GM23338 (cell line): ENCODE measurements around the gene ZBTB7C. TPM values are rescaled to one million over a fixed set of nuclear protein-coding genes. Genes with fewer than 3 reads are reported as not detected.

Experiments used
- ATAC-seq: fragments of 200-7000 bp; cut with Tn5 transposase; 3 replicates; pipeline ENCODE4 v1.9.1; 2020
- DNase-seq: peaks from one replicate; pipeline ENCODE4 v3.0.0-alpha.2; 2015; ENCODE audit warnings: low spot score
- H2AFZ ChIP-seq: fragments of 200-600 bp; sonication (generic); 2 replicates; pipeline ENCODE4 v1.8.0; 2016; ENCODE audit warnings: antibody characterized with exemption, mild to moderate bottlenecking, moderate library complexity
- H3F3A ChIP-seq: fragments of 200-600 bp; sonication (generic); replicated peaks from 2 replicates; pipeline ENCODE4 v1.8.0; 2017; ENCODE audit warnings: antibody characterized with exemption, mixed run types, low read depth
- H3K27ac ChIP-seq: fragments of 200-600 bp; sonication (generic); 2 replicates; pipeline ENCODE4 v1.6.1; 2016; ENCODE audit warnings: low read depth
- H3K27me3 ChIP-seq: fragments of 200-600 bp; sonication (generic); 2 replicates; pipeline ENCODE4 v1.8.0; 2016; ENCODE audit warnings: mild to moderate bottlenecking, mixed run types, moderate library complexity; ENCODE audit not compliant: insufficient read depth
- H3K36me3 ChIP-seq: fragments of 200-600 bp; sonication (generic); 2 replicates; pipeline ENCODE4 v1.8.0; 2016; ENCODE audit warnings: mild to moderate bottlenecking; ENCODE audit not compliant: insufficient read depth
- H3K4me1 ChIP-seq: fragments of 200-600 bp; sonication (generic); 2 replicates; pipeline ENCODE4 v1.8.0; 2016; ENCODE audit warnings: mild to moderate bottlenecking, moderate library complexity; ENCODE audit not compliant: insufficient read depth
- H3K4me2 ChIP-seq: fragments of 200-600 bp; sonication (generic); 2 replicates; pipeline ENCODE4 v1.7.1; 2017; ENCODE audit warnings: mixed run types
- H3K4me3 ChIP-seq: fragments of 200-600 bp; sonication (generic); 2 replicates; pipeline ENCODE4 v1.6.1; 2016; ENCODE audit warnings: mixed run types
- H3K79me2 ChIP-seq: fragments of 200-600 bp; sonication (generic); replicated peaks from 2 replicates; pipeline ENCODE4 v1.8.0; 2017; ENCODE audit warnings: mild to moderate bottlenecking; ENCODE audit not compliant: insufficient read depth
- H3K9me2 ChIP-seq: fragments of 200-600 bp; sonication (generic); 2 replicates; pipeline ENCODE4 v1.8.0; 2017; ENCODE audit not compliant: insufficient read depth
- H4K20me1 ChIP-seq: fragments of 200-600 bp; sonication (generic); replicated peaks from 2 replicates; pipeline ENCODE4 v1.8.0; 2017; ENCODE audit warnings: mild to moderate bottlenecking; ENCODE audit not compliant: insufficient read depth
- H3K27ac Mint-ChIP-seq: 2 replicates; pipeline ENCODE4 v1.8.0; 2020; ENCODE audit warnings: inconsistent platforms, mild to moderate bottlenecking, moderate library complexity, mixed read lengths
- H3K27me3 Mint-ChIP-seq: 3 replicates; pipeline ENCODE4 v1.8.0; 2022; ENCODE audit warnings: low read depth, mild to moderate bottlenecking, moderate library complexity, mixed read lengths, inconsistent platforms; ENCODE audit not compliant: insufficient read depth, poor library complexity
- H3K36me3 Mint-ChIP-seq: 3 replicates; pipeline ENCODE4 v1.8.0; 2021; ENCODE audit warnings: low read depth, mild to moderate bottlenecking, inconsistent platforms, moderate library complexity, mixed read lengths
- H3K4me1 Mint-ChIP-seq: 3 replicates; pipeline ENCODE4 v1.8.0; 2020; ENCODE audit warnings: mild to moderate bottlenecking, inconsistent platforms, mixed read lengths
- H3K4me3 Mint-ChIP-seq: 3 replicates; pipeline ENCODE4 v1.8.0; 2021; ENCODE audit warnings: moderate library complexity, mild to moderate bottlenecking, inconsistent platforms, mixed read lengths
- H3K9me3 Mint-ChIP-seq: 3 replicates; pipeline ENCODE4 v1.8.0; 2020; ENCODE audit warnings: moderate library complexity, mild to moderate bottlenecking, inconsistent platforms, mixed read lengths
- ZNF114 ChIP-seq: fragments of 250-450 bp; sonication (Bioruptor Pico); IDR thresholded peaks from 2 replicates; pipeline ENCODE4 v1.5.0; 2020; ENCODE audit warnings: mild to moderate bottlenecking, moderate library complexity
- polyA plus RNA-seq: library from polyadenylated mRNA; unstranded; fragments of >200 nt; fragmentation: Nextera tagmentation; extraction: Ambion mirVana; gene quantifications from 2 replicates; pipeline ENCODE4 v1.2.1, GENCODE V29; 2016
- total RNA-seq: library from RNA; depleted of rRNA; stranded (reverse); fragments of >200 nt; shearing (Covaris generic); gene quantifications from 2 replicates; pipeline ENCODE4 v1.2.3, GENCODE V29; 2014
- TF ChIP-seq, protein P1 (sequence below): fragments of 250-450 bp; sonication (Bioruptor Pico); IDR thresholded peaks from 2 replicates; pipeline ENCODE4 v1.5.0; 2020; ENCODE audit warnings: mild to moderate bottlenecking, moderate library complexity
- TF ChIP-seq, protein P2 (sequence below): IDR thresholded peaks from one replicate; pipeline ENCODE4 v1.6.1; 2018; ENCODE audit warnings: antibody characterized with exemption; ENCODE audit not compliant: unreplicated experiment

The ZBTB7C gene
- total and polyA plus RNA-seq, 2 experiments from 2014 or later = 0.03 to 0.14 TPM

DNA sequence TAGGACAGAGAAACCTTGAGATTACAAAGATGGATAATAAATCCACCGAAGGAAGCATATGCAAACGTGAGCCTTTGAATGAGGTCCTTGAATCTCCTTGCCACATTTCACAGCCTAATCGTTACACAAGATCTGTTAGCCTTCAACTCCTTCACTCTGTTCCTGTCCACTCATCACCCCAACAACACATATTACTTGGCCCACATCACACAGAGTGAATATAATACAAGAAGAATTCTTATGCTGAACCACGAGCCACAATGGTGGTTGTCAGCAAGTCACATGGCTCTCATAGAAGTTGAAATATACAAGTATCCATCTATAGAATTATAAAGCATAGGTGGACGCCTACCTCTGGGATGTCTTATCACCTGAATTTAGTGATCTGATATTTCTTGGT lies 12.6 kb downstream of the ZBTB7C start:
- Histone ChIP-seq H3K4me2 (no peak overlapping the region), H3K9me2 (no peaks in the 10 kb centered on the region), H3F3A (no peaks in the 10 kb centered on the region), H2AFZ (no peak overlapping the region), H4K20me1 (no peaks in the 10 kb centered on the region), H3K79me2 (no peaks in the 10 kb centered on the region), H3K36me3 (no peaks in the 10 kb centered on the region), H3K27me3 (no peaks in the 10 kb centered on the region), H3K4me1 (peaks cover 10% of the 10 kb centered on the region), H3K4me3 (no peak overlapping the region), H3K27ac (no peak overlapping the region)
- DNase-seq = no peak
- peaks cover 3% of the 10 kb centered on the region for H3K27me3 Mint-ChIP-seq
- peaks cover 26% of the 10 kb centered on the region for H3K4me1 Mint-ChIP-seq
- H3K4me3 Mint-ChIP-seq = no peak overlapping the region
- TF ChIP-seq, protein P1, sequence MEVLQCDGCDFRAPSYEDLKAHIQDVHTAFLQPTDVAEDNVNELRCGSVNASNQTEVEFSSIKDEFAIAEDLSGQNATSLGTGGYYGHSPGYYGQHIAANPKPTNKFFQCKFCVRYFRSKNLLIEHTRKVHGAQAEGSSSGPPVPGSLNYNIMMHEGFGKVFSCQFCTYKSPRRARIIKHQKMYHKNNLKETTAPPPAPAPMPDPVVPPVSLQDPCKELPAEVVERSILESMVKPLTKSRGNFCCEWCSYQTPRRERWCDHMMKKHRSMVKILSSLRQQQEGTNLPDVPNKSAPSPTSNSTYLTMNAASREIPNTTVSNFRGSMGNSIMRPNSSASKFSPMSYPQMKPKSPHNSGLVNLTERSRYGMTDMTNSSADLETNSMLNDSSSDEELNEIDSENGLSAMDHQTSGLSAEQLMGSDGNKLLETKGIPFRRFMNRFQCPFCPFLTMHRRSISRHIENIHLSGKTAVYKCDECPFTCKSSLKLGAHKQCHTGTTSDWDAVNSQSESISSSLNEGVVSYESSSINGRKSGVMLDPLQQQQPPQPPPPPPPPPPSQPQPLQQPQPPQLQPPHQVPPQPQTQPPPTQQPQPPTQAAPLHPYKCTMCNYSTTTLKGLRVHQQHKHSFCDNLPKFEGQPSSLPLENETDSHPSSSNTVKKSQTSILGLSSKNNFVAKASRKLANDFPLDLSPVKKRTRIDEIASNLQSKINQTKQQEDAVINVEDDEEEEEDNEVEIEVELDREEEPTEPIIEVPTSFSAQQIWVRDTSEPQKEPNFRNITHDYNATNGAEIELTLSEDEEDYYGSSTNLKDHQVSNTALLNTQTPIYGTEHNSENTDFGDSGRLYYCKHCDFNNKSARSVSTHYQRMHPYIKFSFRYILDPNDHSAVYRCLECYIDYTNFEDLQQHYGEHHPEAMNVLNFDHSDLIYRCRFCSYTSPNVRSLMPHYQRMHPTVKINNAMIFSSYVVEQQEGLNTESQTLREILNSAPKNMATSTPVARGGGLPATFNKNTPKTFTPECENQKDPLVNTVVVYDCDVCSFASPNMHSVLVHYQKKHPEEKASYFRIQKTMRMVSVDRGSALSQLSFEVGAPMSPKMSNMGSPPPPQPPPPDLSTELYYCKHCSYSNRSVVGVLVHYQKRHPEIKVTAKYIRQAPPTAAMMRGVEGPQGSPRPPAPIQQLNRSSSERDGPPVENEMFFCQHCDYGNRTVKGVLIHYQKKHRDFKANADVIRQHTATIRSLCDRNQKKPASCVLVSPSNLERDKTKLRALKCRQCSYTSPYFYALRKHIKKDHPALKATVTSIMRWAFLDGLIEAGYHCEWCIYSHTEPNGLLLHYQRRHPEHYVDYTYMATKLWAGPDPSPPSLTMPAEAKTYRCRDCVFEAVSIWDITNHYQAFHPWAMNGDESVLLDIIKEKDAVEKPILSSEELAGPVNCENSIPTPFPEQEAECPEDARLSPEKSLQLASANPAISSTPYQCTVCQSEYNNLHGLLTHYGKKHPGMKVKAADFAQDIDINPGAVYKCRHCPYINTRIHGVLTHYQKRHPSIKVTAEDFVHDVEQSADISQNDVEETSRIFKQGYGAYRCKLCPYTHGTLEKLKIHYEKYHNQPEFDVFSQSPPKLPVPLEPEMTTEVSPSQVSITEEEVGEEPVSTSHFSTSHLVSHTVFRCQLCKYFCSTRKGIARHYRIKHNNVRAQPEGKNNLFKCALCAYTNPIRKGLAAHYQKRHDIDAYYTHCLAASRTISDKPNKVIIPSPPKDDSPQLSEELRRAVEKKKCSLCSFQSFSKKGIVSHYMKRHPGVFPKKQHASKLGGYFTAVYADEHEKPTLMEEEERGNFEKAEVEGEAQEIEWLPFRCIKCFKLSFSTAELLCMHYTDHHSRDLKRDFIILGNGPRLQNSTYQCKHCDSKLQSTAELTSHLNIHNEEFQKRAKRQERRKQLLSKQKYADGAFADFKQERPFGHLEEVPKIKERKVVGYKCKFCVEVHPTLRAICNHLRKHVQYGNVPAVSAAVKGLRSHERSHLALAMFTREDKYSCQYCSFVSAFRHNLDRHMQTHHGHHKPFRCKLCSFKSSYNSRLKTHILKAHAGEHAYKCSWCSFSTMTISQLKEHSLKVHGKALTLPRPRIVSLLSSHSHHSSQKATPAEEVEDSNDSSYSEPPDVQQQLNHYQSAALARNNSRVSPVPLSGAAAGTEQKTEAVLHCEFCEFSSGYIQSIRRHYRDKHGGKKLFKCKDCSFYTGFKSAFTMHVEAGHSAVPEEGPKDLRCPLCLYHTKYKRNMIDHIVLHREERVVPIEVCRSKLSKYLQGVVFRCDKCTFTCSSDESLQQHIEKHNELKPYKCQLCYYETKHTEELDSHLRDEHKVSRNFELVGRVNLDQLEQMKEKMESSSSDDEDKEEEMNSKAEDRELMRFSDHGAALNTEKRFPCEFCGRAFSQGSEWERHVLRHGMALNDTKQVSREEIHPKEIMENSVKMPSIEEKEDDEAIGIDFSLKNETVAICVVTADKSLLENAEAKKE (CRISPR knock-in tag) = no peak
- TF ChIP-seq ZNF114 (CRISPR knock-in tag) = no peak
- TF ChIP-seq, protein P2, sequence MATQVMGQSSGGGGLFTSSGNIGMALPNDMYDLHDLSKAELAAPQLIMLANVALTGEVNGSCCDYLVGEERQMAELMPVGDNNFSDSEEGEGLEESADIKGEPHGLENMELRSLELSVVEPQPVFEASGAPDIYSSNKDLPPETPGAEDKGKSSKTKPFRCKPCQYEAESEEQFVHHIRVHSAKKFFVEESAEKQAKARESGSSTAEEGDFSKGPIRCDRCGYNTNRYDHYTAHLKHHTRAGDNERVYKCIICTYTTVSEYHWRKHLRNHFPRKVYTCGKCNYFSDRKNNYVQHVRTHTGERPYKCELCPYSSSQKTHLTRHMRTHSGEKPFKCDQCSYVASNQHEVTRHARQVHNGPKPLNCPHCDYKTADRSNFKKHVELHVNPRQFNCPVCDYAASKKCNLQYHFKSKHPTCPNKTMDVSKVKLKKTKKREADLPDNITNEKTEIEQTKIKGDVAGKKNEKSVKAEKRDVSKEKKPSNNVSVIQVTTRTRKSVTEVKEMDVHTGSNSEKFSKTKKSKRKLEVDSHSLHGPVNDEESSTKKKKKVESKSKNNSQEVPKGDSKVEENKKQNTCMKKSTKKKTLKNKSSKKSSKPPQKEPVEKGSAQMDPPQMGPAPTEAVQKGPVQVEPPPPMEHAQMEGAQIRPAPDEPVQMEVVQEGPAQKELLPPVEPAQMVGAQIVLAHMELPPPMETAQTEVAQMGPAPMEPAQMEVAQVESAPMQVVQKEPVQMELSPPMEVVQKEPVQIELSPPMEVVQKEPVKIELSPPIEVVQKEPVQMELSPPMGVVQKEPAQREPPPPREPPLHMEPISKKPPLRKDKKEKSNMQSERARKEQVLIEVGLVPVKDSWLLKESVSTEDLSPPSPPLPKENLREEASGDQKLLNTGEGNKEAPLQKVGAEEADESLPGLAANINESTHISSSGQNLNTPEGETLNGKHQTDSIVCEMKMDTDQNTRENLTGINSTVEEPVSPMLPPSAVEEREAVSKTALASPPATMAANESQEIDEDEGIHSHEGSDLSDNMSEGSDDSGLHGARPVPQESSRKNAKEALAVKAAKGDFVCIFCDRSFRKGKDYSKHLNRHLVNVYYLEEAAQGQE = no peak
- H3K36me3 Mint-ChIP-seq = no peaks in the 10 kb centered on the region
- no peaks in the 10 kb centered on the region for H3K9me3 Mint-ChIP-seq
- ATAC-seq = no peak
- no peak overlapping the region for H3K27ac Mint-ChIP-seq
